SK-N-SH (cell line): ENCODE results near the gene FAH.

Experiments
- CHD2 ChIP-seq: fragments of 150-350 bp; IDR thresholded peaks from 2 replicates; pipeline ENCODE4 v1.6.1; 2018; ENCODE audit warnings: low read length; ENCODE audit not compliant: partially characterized antibody
- CTCF ChIP-seq: fragments of 200-600 bp; sonication (generic); IDR thresholded peaks from 2 replicates; pipeline ENCODE4 v1.6.1; 2017; ENCODE audit warnings: antibody characterized with exemption, mild to moderate bottlenecking, moderate library complexity
- EP300 ChIP-seq, 2 experiments: IDR thresholded peaks; 2 replicates each; pipeline versions ENCODE4 v1.4.0 to v1.6.1; 2012; ENCODE audit warnings: borderline replicate concordance in 1 of 2, low read depth in 1 of 2, low read length in 1 of 2
- EZH2phosphoT487 ChIP-seq: fragments of 200-600 bp; sonication (generic); IDR thresholded peaks from 2 replicates; pipeline ENCODE4 v1.6.1; 2017; ENCODE audit warnings: low read depth, mixed run types, mild to moderate bottlenecking, antibody characterized with exemption, moderate library complexity, borderline replicate concordance
- IRF3 ChIP-seq: fragments of 150-350 bp; IDR thresholded peaks from 2 replicates; pipeline ENCODE4 v1.6.1; 2016; ENCODE audit warnings: mild to moderate bottlenecking, low read depth, low read length
- JUND ChIP-seq: IDR thresholded peaks from 2 replicates; pipeline ENCODE4 v1.4.0; 2012
- RFX5 ChIP-seq: IDR thresholded peaks from 2 replicates; pipeline ENCODE4 v1.6.1; 2012; ENCODE audit warnings: mild to moderate bottlenecking, improper control_type of control experiment, low read length
- TAF1 ChIP-seq: IDR thresholded peaks from 2 replicates; pipeline ENCODE4 v1.6.1; 2012; ENCODE audit warnings: low read depth, mild to moderate bottlenecking, low read length, moderate library complexity, borderline replicate concordance

GRCh38 chr15:80211976-80212375, 59.2 kb downstream of the FAH start:
- TF ChIP-seq RFX5 (no peak), EP300 (IDR thresholded peaks at IDR 0.05; ENCODE audit: borderline replicate concordance in 1 of 2, low read depth in 1 of 2, low read length in 1 of 2) (no peak), CTCF (no peak), EZH2phosphoT487 (no peak), TAF1 (no peak), IRF3 (no peak), CHD2 (no peak), JUND (no peak)
